GM19463 (cell line): ENCODE results near the gene RSRP1.

Experiments
- ATAC-seq: cut with Tn5 transposase; IDR thresholded peaks from one replicate; pipeline ENCODE4 v1.9.1; 2021; ENCODE audit warnings: mild to moderate bottlenecking, moderate library complexity; ENCODE audit not compliant: unreplicated experiment

RSRP1 gene

GRCh38 chr1:25194572-25195020, 52.7 kb downstream of the RSRP1 start:
- no peak for ATAC-seq

DNA sequence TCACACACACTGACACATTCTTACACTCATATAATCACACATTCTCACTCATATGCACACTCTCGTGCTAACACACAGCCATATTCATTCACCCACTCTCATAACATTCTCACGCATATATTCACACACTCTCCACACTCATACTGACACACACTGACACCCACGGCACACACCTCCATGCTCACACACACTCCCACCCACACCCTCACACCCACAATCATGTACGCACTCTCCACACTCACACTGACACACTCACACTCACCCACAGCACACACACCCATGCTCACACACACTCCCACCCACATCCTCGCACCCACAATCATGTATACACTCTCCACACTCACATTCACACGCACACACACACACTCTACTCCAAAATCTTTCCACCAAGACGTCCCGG, 53.2 kb downstream of the RSRP1 start:
- no peak for ATAC-seq

DNA sequence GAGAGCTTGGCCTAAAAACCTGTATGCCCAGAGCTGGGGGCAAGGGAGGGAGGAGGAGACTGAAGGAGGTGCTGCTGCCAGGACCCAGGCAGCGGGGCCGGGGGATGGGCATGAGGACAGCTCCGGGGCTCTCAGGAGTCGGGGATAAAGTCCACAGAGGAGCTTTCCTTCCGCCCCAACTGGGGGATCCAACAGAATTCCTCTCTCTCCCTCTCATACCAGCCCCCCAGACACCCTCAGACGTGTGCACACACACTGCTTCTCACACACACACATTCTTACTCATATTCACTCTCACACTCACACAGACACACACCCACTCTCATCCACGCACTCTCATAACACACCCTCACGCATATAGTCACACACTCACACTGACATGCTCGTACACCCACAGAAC, 54.0 kb downstream of the RSRP1 start:
- no peak for ATAC-seq
